A549 (cell line): Measurements from ENCODE around the gene AK6. TPM values are rescaled to one million over a fixed set of nuclear protein-coding genes. Genes with fewer than 3 reads are reported as not detected.

Source experiments
- ATAC-seq, 2 experiments: fragments of 200-7000 bp in 1 of 2; fragments of >200 bp in 1 of 2; cut with Nextera tagmentation in 1 of 2; cut with Tn5 transposase in 1 of 2; 3 replicates each; pipeline versions ENCODE4 v1.8.0 to v1.9.1; 2018 to 2020; ENCODE audit warnings: mild to moderate bottlenecking in 1 of 2, moderate library complexity in 1 of 2
- CTCF ChIA-PET: fragments of 300-600 bp; sonication (Branson Sonifier 250); formaldehyde crosslinking; extraction: SDS; loops from one replicate; lab custom pipeline; 2021; ENCODE audit warnings: antibody characterized with exemption, inconsistent platforms; lab: Yijun Ruan, JAX
- POLR2A ChIA-PET: fragments of 350-600 bp; formaldehyde crosslinking; extraction: SDS; loops from one replicate; lab custom pipeline; 2021; ENCODE audit warnings: antibody characterized with exemption, inconsistent platforms; lab: Yijun Ruan, JAX
- DNase-seq, 2 experiments: peaks; one replicate each; pipeline versions ENCODE4 v3.0.0 to v3.0.0-alpha.2; 2011 to 2016; ENCODE audit warnings: low read depth in 1 of 2, low spot score in 1 of 2
- FAIRE-seq: peaks from 2 replicates; lab custom pipeline; 2011; peaks lifted over from hg19 to GRCh38; lab: Jason Lieb, UNC
- H3K27ac ChIP-seq, 2 experiments: fragments of >200 bp; sonication (Bioruptor Twin); formaldehyde crosslinking; 3 replicates each; pipeline ENCODE4 v1.5.1; 2016 to 2017
- H3K4me1 ChIP-seq: fragments of >200 bp; sonication (Bioruptor Twin); formaldehyde crosslinking; 3 replicates; pipeline ENCODE4 v1.6.1; 2016
- H3K4me2 ChIP-seq: fragments of >200 bp; sonication (Bioruptor Twin); formaldehyde crosslinking; 3 replicates; pipeline ENCODE4 v1.6.1; 2016
- H3K4me3 ChIP-seq: fragments of >200 bp; sonication (Bioruptor Twin); formaldehyde crosslinking; 3 replicates; pipeline ENCODE4 v1.5.1; 2016
- H3K9me3 ChIP-seq: fragments of >200 bp; sonication (Bioruptor Twin); formaldehyde crosslinking; 3 replicates; pipeline ENCODE4 v1.6.1; 2016
- CBX2 ChIP-seq: fragments of 200-600 bp; sonication (generic); IDR thresholded peaks from 2 replicates; pipeline ENCODE4 v1.6.1; 2016; ENCODE audit warnings: low read depth, mild to moderate bottlenecking, borderline replicate concordance
- CBX8 ChIP-seq: fragments of 200-600 bp; sonication (generic); IDR thresholded peaks from 2 replicates; pipeline ENCODE4 v1.6.1; 2016
- CEBPB ChIP-seq, 2 experiments: fragments of >200 bp in 1 of 2; sonication (Bioruptor Twin) in 1 of 2; formaldehyde crosslinking in 1 of 2; IDR thresholded peaks; 2 replicates each; pipeline ENCODE4 v1.6.1; 2012 to 2016
- CHD4 ChIP-seq: fragments of 200-600 bp; sonication (generic); IDR thresholded peaks from 2 replicates; pipeline ENCODE4 v1.6.1; 2016; ENCODE audit warnings: antibody characterized with exemption, mild to moderate bottlenecking, borderline replicate concordance
- EHF ChIP-seq: fragments of 250-450 bp; sonication (Bioruptor Pico); IDR thresholded peaks from 2 replicates; pipeline ENCODE4 v1.5.0; 2020; ENCODE audit warnings: mild to moderate bottlenecking
- EHMT2 ChIP-seq: fragments of 200-600 bp; sonication (generic); IDR thresholded peaks from 2 replicates; pipeline ENCODE4 v1.6.1; 2016; ENCODE audit warnings: antibody characterized with exemption, low read depth, mild to moderate bottlenecking, moderate library complexity
- ESRRA ChIP-seq: fragments of 150-350 bp; IDR thresholded peaks from 2 replicates; pipeline ENCODE4 v1.6.1; 2014; ENCODE audit warnings: mild to moderate bottlenecking, low read length, borderline replicate concordance
- HDAC2 ChIP-seq: fragments of 200-600 bp; sonication (generic); IDR thresholded peaks from 2 replicates; pipeline ENCODE4 v1.6.1; 2016
- HMGXB4 ChIP-seq: fragments of 250-450 bp; sonication (Bioruptor Pico); IDR thresholded peaks from 2 replicates; pipeline ENCODE4 v1.5.0; 2021; ENCODE audit warnings: mild to moderate bottlenecking, moderate library complexity, borderline replicate concordance
- JUN ChIP-seq, 2 experiments: fragments of >200 bp; sonication (Bioruptor Twin); formaldehyde crosslinking; IDR thresholded peaks; 2 replicates in 1 of 2; 3 replicates in 1 of 2; pipeline ENCODE4 v1.6.1; 2016 to 2017
- KDM1A ChIP-seq: fragments of 200-600 bp; sonication (generic); IDR thresholded peaks from 2 replicates; pipeline ENCODE4 v1.6.1; 2016; ENCODE audit warnings: low read depth, mild to moderate bottlenecking
- NFE2L2 ChIP-seq: fragments of 150-350 bp; conservative IDR thresholded peaks from 2 replicates; pipeline ENCODE4 v1.6.1; 2014; ENCODE audit warnings: low read length
- PHF8 ChIP-seq: fragments of 200-600 bp; sonication (generic); IDR thresholded peaks from 2 replicates; pipeline ENCODE4 v1.6.1; 2016; ENCODE audit warnings: low read depth, mild to moderate bottlenecking, antibody characterized with exemption, moderate library complexity, borderline replicate concordance
- RARB ChIP-seq: fragments of 250-450 bp; sonication (Bioruptor Pico); IDR thresholded peaks from 2 replicates; pipeline ENCODE4 v1.8.0; 2021; ENCODE audit warnings: mild to moderate bottlenecking, moderate library complexity
- RNF2 ChIP-seq: fragments of 200-600 bp; sonication (generic); IDR thresholded peaks from 2 replicates; pipeline ENCODE4 v1.6.1; 2016; ENCODE audit warnings: low read depth, mild to moderate bottlenecking, antibody characterized with exemption, moderate library complexity, borderline replicate concordance
- TFCP2L1 ChIP-seq: fragments of 250-450 bp; sonication (Bioruptor Pico); IDR thresholded peaks from 2 replicates; pipeline ENCODE4 v1.5.0; 2021; ENCODE audit warnings: mild to moderate bottlenecking
- TP53 ChIP-seq: fragments of 250-450 bp; sonication (Bioruptor Pico); IDR thresholded peaks from 2 replicates; pipeline ENCODE4 v1.5.0; 2021; ENCODE audit warnings: mild to moderate bottlenecking, moderate library complexity
- ZC3H11A ChIP-seq: fragments of 450-650 bp; IDR thresholded peaks from 2 replicates; pipeline ENCODE4 v1.6.1; 2014; ENCODE audit warnings: antibody characterized with exemption, mild to moderate bottlenecking
- ZNF302 ChIP-seq: fragments of 250-450 bp; sonication (Bioruptor Pico); IDR thresholded peaks from 2 replicates; pipeline ENCODE4 v1.9.0; 2021; ENCODE audit warnings: inconsistent platforms, mild to moderate bottlenecking, moderate library complexity
- WGBS: methylation state at CpG from one replicate; pipeline ENCODE4 v1.1.6; 2017; ENCODE audit errors: missing lambda C conversion rate; 5-methylcytosine and 5-hydroxymethylcytosine counted together
- polyA plus RNA-seq, 4 experiments: library from polyadenylated mRNA; depleted of rRNA in 3 of 4; stranded (reverse); fragments of >200 nt; fragmentation: RNase III in 1 of 4; extraction: RNeasy Plus Mini Kit Qiagen cat#74134 plus additional on column Dnase treatment in 1 of 4; gene quantifications; 2 replicates in 3 of 4; 3 replicates in 1 of 4; pipeline ENCODE4 v1.2.3, GENCODE V29; 2011 to 2017
- TF ChIP-seq, protein P1 (sequence below): fragments of >200 bp; sonication (Bioruptor Twin); formaldehyde crosslinking; IDR thresholded peaks from 3 replicates; pipeline ENCODE4 v1.6.1; 2016
- TF ChIP-seq, protein P2 (sequence below): fragments of 450-650 bp; IDR thresholded peaks from 2 replicates; pipeline ENCODE4 v1.6.1; 2014; ENCODE audit warnings: antibody characterized with exemption

The AK6 gene
- polyA plus RNA-seq, 2 of the 4 experiments (the other 2 are of a cell fraction) = 83.4 to 108 TPM

DNA sequence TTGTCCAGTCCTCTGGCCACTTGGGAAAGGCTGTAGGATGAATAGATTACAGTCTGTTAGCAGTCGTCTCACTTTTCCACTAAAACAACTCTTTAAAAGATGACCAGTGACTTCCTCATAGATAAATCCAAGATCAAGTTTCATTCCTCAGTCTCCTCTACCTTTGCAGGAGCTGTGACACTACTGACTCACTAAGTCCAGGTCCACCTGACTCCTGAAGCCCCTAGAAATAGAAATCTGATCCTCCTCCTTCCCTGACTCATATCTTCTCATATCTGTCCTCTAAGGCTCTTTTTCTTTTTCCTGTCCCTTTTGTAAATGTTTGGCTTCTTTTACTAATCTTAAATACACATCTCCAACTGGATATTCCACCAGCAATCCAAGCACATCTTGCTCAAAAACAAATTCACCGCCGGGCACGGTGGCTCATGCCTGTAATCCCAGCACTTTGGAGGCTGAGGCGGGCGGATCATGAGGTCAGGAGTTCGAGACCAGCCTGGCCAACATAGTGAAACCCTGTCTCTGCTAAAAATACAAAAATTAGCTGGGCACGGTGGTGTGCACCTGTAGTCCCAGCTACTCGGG, 39.3 kb downstream of the AK6 start (continued):
- TF ChIP-seq JUN (IDR thresholded peaks at IDR 0.05) = no peak

- 95% methylated on average over 1 of the region's 1 CpG for WGBS
- Histone ChIP-seq H3K4me1 (no peaks in the 10 kb centered on the region), H3K4me3 (no peak overlapping the region), H3K27ac (no peak overlapping the region), H3K4me2 (no peak overlapping the region), H3K9me3 (no peaks in the 10 kb centered on the region)
- DNase-seq = no peak
- no peak for FAIRE-seq
- ATAC-seq = no peak
- POLR2A ChIA-PET = no interaction called here
- CTCF ChIA-PET = interaction anchor here (1.4 kb wide), 1 partner anchor 8 kb away, joined by 3 read pairs; no protein-coding TSS in a partner anchor
- no peak for TF ChIP-seq CHD4
- no peak for TF ChIP-seq ZC3H11A
- no peak for TF ChIP-seq RNF2
- no peak for TF ChIP-seq HMGXB4 (CRISPR knock-in tag)
- TF ChIP-seq EHMT2 = no peak
- no peak for TF ChIP-seq PHF8
- TF ChIP-seq, protein P1, sequence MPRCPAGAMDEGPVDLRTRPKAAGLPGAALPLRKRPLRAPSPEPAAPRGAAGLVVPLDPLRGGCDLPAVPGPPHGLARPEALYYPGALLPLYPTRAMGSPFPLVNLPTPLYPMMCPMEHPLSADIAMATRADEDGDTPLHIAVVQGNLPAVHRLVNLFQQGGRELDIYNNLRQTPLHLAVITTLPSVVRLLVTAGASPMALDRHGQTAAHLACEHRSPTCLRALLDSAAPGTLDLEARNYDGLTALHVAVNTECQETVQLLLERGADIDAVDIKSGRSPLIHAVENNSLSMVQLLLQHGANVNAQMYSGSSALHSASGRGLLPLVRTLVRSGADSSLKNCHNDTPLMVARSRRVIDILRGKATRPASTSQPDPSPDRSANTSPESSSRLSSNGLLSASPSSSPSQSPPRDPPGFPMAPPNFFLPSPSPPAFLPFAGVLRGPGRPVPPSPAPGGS = no peak
- no peak for TF ChIP-seq NFE2L2
- TF ChIP-seq, protein P2, sequence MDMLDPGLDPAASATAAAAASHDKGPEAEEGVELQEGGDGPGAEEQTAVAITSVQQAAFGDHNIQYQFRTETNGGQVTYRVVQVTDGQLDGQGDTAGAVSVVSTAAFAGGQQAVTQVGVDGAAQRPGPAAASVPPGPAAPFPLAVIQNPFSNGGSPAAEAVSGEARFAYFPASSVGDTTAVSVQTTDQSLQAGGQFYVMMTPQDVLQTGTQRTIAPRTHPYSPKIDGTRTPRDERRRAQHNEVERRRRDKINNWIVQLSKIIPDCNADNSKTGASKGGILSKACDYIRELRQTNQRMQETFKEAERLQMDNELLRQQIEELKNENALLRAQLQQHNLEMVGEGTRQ = no peak
- no peak for TF ChIP-seq HDAC2
- TF ChIP-seq RARB (CRISPR knock-in tag) = no peak
- no peak for TF ChIP-seq EHF (CRISPR knock-in tag)
- TF ChIP-seq ESRRA = no peak
- TF ChIP-seq TFCP2L1 (CRISPR knock-in tag) = no peak
- TF ChIP-seq CEBPB (IDR thresholded peaks at IDR 0.05) = no peak
- no peak for TF ChIP-seq CBX2
These were observed 43.0 kb downstream of the AK6 start for GRCh38 chr5:69326365-69326764.

- ChIA-PET POLR2A (no interaction called here), CTCF (interaction anchor here (1.2 to 1.8 kb wide), 2 partner anchors 15 to 17 kb away, joined by 4 to 5 read pairs; partner anchors contain the start of gene CCDC125)
- no peak for DNase-seq
- Histone ChIP-seq H3K9me3 (no peaks in the 10 kb centered on the region), H3K4me2 (no peak overlapping the region), H3K27ac (no peak overlapping the region), H3K4me1 (no peaks in the 10 kb centered on the region), H3K4me3 (no peak overlapping the region)
- ATAC-seq = no peak
- TF ChIP-seq ZNF302 (CRISPR knock-in tag) = no peak
- no peak for TF ChIP-seq KDM1A
- no peak for TF ChIP-seq TP53 (CRISPR knock-in tag)
- no peak for TF ChIP-seq CBX8
- WGBS = 94% methylated on average over 4 of the region's 4 CpGs
- FAIRE-seq = no peak
These were observed 51.9 kb downstream of the AK6 start for GRCh38 chr5:69317391-69317790.
